RKO (cell line): ENCODE data around the gene ULK4.
"Not testable (repeated sequence)": the region's sequence is repeated elsewhere in the genome, so short reads cannot be mapped to it uniquely, and the experiment has no call there.

Source experiments
- DNase-seq: peaks from one replicate; pipeline ENCODE4 v3.0.0-alpha.2; 2016; ENCODE audit warnings: low spot score

The ULK4 gene

GRCh38 chr3:41578798-41579197 lies 383.1 kb downstream of the ULK4 start:
- no peak for DNase-seq

- no peak for DNase-seq
Measured at GRCh38 chr3:41575724-41576123, 386.2 kb downstream of the ULK4 start.

- no peak for DNase-seq
Measured at GRCh38 chr3:41574900-41575299, 387.0 kb downstream of the ULK4 start.

GRCh38 chr3:41573591-41573990 lies 388.3 kb downstream of the ULK4 start:
- no peak for DNase-seq

- DNase-seq, result no peak
Measured at GRCh38 chr3:41572092-41572491, 389.8 kb downstream of the ULK4 start.

GRCh38 chr3:41569632-41570305 lies 392.1 kb downstream of the ULK4 start:
- peak; percentile 46 for DNase-seq

GRCh38 chr3:41565948-41566514 lies 395.9 kb downstream of the ULK4 start:
- no peak for DNase-seq

- DNase-seq, result no peak
Measured at GRCh38 chr3:41565003-41565402, 396.9 kb downstream of the ULK4 start.

GRCh38 chr3:41556245-41556644 lies 405.7 kb downstream of the ULK4 start:
- not testable (repeated sequence) for DNase-seq

GRCh38 chr3:41532976-41533375 lies 428.9 kb downstream of the ULK4 start:
- DNase-seq, result no peak

GRCh38 chr3:41526995-41527573 lies 434.8 kb downstream of the ULK4 start:
- DNase-seq, result no peak

- no peak for DNase-seq
Measured at GRCh38 chr3:41525303-41526064, 436.4 kb downstream of the ULK4 start.

GRCh38 chr3:41523897-41524296 lies 438.0 kb downstream of the ULK4 start:
- no peak for DNase-seq

- DNase-seq, result no peak
Measured at GRCh38 chr3:41522612-41523011, 439.3 kb downstream of the ULK4 start.

- no peak for DNase-seq
Measured at GRCh38 chr3:41521010-41521655, 440.8 kb downstream of the ULK4 start.

- DNase-seq, result no peak
Measured at GRCh38 chr3:41519746-41520145, 442.2 kb downstream of the ULK4 start.

- no peak for DNase-seq
Measured at GRCh38 chr3:41518626-41519025, 443.3 kb downstream of the ULK4 start.

GRCh38 chr3:41508063-41508696 lies 453.7 kb downstream of the ULK4 start:
- DNase-seq, result no peak

GRCh38 chr3:41507336-41508062 lies 454.4 kb downstream of the ULK4 start:
- no peak for DNase-seq

GRCh38 chr3:41503998-41504623 lies 457.8 kb downstream of the ULK4 start:
- DNase-seq, result no peak

GRCh38 chr3:41502481-41502880 lies 459.4 kb downstream of the ULK4 start:
- no peak for DNase-seq
